Mesothelial cell of epicardium (in vitro differentiated cells): ENCODE measurements around the gene KLHL35. TPM values are rescaled to one million over a fixed set of nuclear protein-coding genes. Genes with fewer than 3 reads are reported as not detected.

Experiments
- DNase-seq, 2 experiments: peaks; one replicate each; pipeline ENCODE4 v3.0.0; 2021; ENCODE audit warnings: low spot score in 2 of 2; ENCODE audit not compliant: unreplicated experiment in 2 of 2
- H3K27ac Mint-ChIP-seq: 2 replicates; pipeline ENCODE4 v1.8.0; 2021; ENCODE audit warnings: mixed read lengths
- H3K27me3 Mint-ChIP-seq: 2 replicates; pipeline ENCODE4 v1.8.0; 2021; ENCODE audit warnings: low read depth, mixed read lengths
- H3K36me3 Mint-ChIP-seq: 2 replicates; pipeline ENCODE4 v1.8.0; 2021; ENCODE audit warnings: mixed read lengths
- H3K4me1 Mint-ChIP-seq: 2 replicates; pipeline ENCODE4 v1.8.0; 2021; ENCODE audit warnings: mixed read lengths
- H3K4me3 Mint-ChIP-seq: 2 replicates; pipeline ENCODE4 v1.8.0; 2021; ENCODE audit warnings: mild to moderate bottlenecking, moderate library complexity, mixed read lengths
- H3K9me3 Mint-ChIP-seq: 2 replicates; pipeline ENCODE4 v1.8.0; 2021; ENCODE audit warnings: mixed read lengths
- CTCF ChIP-seq: fragments of 200-600 bp; sonication (generic); IDR thresholded peaks from one replicate; pipeline ENCODE4 v1.5.0; 2021; ENCODE audit warnings: antibody characterized with exemption; ENCODE audit not compliant: unreplicated experiment
- total RNA-seq: library from RNA; stranded (reverse); gene quantifications from 3 replicates; pipeline ENCODE4 v1.2.1, GENCODE V29; 2021

KLHL35 gene
- total RNA-seq, 1 donor from 2014 or later, result 0.67 TPM

- Mint-ChIP-seq H3K27ac (no peak overlapping the region), H3K4me3 (no peak overlapping the region), H3K27me3 (no peaks in the 10 kb centered on the region), H3K4me1 (peaks cover 56% of the 10 kb centered on the region), H3K36me3 (no peaks in the 10 kb centered on the region), H3K9me3 (no peaks in the 10 kb centered on the region)
- DNase-seq, result no peak
- no peak for TF ChIP-seq CTCF
These were observed 34.3 kb upstream of the KLHL35 start for GRCh38 chr11:75467311-75467710.

GRCh38 chr11:75465701-75466531, 32.9 kb upstream of the KLHL35 start:
- DNase-seq, result peak in 1 of 2 experiments; percentile 71
- Mint-ChIP-seq H3K4me3 (no peak overlapping the region), H3K27me3 (no peaks in the 10 kb centered on the region), H3K4me1 (peaks cover 48% of the 10 kb centered on the region), H3K27ac (peak overlapping the region; percentile 98), H3K9me3 (no peaks in the 10 kb centered on the region), H3K36me3 (no peaks in the 10 kb centered on the region)
- TF ChIP-seq CTCF, result no peak

- no peaks in the 10 kb centered on the region for H3K9me3 Mint-ChIP-seq
- TF ChIP-seq CTCF, result no peak
- H3K36me3 Mint-ChIP-seq, result no peaks in the 10 kb centered on the region
- H3K4me1 Mint-ChIP-seq, result peaks cover 38% of the 10 kb centered on the region
- no peak overlapping the region for H3K4me3 Mint-ChIP-seq
- no peaks in the 10 kb centered on the region for H3K27me3 Mint-ChIP-seq
- DNase-seq, result no peak
- H3K27ac Mint-ChIP-seq, result peak overlapping the region; percentile 77
These were observed 30.2 kb upstream of the KLHL35 start for GRCh38 chr11:75463106-75463774.

GRCh38 chr11:75462117-75462653, 29.2 kb upstream of the KLHL35 start:
- Mint-ChIP-seq H3K4me1 (peaks cover 36% of the 10 kb centered on the region), H3K27me3 (no peaks in the 10 kb centered on the region), H3K27ac (peak overlapping the region; percentile 34), H3K4me3 (no peak overlapping the region), H3K36me3 (no peaks in the 10 kb centered on the region), H3K9me3 (no peaks in the 10 kb centered on the region)
- no peak for TF ChIP-seq CTCF
- DNase-seq, result no peak

GRCh38 chr11:75461151-75461550, 28.1 kb upstream of the KLHL35 start:
- H3K27ac Mint-ChIP-seq, result no peak overlapping the region

More at GRCh38 chr11:75461151-75461550, 28.1 kb upstream of the KLHL35 start:
- Mint-ChIP-seq H3K4me1 (peaks cover 30% of the 10 kb centered on the region), H3K9me3 (no peaks in the 10 kb centered on the region), H3K4me3 (no peak overlapping the region), H3K36me3 (no peaks in the 10 kb centered on the region), H3K27me3 (no peaks in the 10 kb centered on the region)
- no peak for TF ChIP-seq CTCF
- no peak for DNase-seq
